ENCODE data around the gene GRID2IP.

DNA sequence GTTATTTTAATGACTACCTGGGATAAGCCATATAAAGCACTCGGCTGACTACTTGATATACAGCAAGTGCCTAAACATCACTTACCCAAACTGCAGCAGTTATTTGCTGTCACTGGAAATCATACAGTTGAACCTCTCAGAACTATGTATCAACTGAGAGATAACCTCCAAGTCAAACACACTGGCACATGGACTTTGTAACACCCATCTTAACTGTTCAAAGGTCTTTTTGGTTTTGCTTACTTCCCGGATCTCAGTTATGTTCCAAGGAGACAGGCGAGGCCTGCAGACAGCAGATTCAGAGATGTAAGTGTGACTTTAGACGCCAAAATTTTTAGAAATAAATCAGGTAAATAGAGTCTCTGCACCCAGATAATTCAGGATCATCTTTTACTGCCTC is 69.0 kb downstream of the GRID2IP start:
- no peak for TF ChIP-seq EZH2 (IDR thresholded peaks at IDR 0.05; ENCODE audit: borderline replicate concordance, low read depth, low read length, poor library complexity, severe bottlenecking)
- TF ChIP-seq, protein P1, sequence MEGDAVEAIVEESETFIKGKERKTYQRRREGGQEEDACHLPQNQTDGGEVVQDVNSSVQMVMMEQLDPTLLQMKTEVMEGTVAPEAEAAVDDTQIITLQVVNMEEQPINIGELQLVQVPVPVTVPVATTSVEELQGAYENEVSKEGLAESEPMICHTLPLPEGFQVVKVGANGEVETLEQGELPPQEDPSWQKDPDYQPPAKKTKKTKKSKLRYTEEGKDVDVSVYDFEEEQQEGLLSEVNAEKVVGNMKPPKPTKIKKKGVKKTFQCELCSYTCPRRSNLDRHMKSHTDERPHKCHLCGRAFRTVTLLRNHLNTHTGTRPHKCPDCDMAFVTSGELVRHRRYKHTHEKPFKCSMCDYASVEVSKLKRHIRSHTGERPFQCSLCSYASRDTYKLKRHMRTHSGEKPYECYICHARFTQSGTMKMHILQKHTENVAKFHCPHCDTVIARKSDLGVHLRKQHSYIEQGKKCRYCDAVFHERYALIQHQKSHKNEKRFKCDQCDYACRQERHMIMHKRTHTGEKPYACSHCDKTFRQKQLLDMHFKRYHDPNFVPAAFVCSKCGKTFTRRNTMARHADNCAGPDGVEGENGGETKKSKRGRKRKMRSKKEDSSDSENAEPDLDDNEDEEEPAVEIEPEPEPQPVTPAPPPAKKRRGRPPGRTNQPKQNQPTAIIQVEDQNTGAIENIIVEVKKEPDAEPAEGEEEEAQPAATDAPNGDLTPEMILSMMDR (conservative IDR thresholded peaks at IDR 0.05; ENCODE audit: low read depth, low read length) = no peak
